HepG2 (cell line): ENCODE data around the gene NANOGP8. TPM values are rescaled to one million over a fixed set of nuclear protein-coding genes. Genes with fewer than 3 reads are reported as not detected.

Experiments used
- ATF6 ChIP-seq: sonication (generic); formaldehyde crosslinking; conservative IDR thresholded peaks from 2 replicates; pipeline ENCODE4 v1.4.0; 2020; ENCODE audit warnings: missing genetic modification reagents
- FOXA3 ChIP-seq: IDR thresholded peaks from 2 replicates; pipeline ENCODE4 v1.6.1; 2016; ENCODE audit warnings: missing genetic modification reagents, missing compliant biosample characterization
- FOXM1 ChIP-seq: sonication (generic); formaldehyde crosslinking; IDR thresholded peaks from 2 replicates; pipeline ENCODE4 v1.5.0; 2020; ENCODE audit warnings: missing genetic modification reagents
- FOXO1 ChIP-seq: sonication (generic); formaldehyde crosslinking; IDR thresholded peaks from 2 replicates; pipeline ENCODE4 v1.4.0; 2020; ENCODE audit warnings: missing genetic modification reagents
- FOXP1 ChIP-seq, 2 experiments: fragments of 450-650 bp in 1 of 2; IDR thresholded peaks; 2 replicates each; pipeline ENCODE4 v1.6.1; 2017 to 2018; ENCODE audit warnings: antibody characterized with exemption in 1 of 2
- HNF4A ChIP-seq: sonication (generic); formaldehyde crosslinking; IDR thresholded peaks from 2 replicates; pipeline ENCODE4 v1.4.0; 2020; ENCODE audit warnings: missing genetic modification reagents
- ISL2 ChIP-seq: sonication (generic); formaldehyde crosslinking; IDR thresholded peaks from 2 replicates; pipeline ENCODE4 v1.5.0; 2020; ENCODE audit warnings: missing genetic modification reagents
- MLX ChIP-seq: IDR thresholded peaks from 2 replicates; pipeline ENCODE4 v1.6.1; 2016
- NCOR1 ChIP-seq: fragments of 200-600 bp; sonication (generic); IDR thresholded peaks from 2 replicates; pipeline ENCODE4 v1.7.0; 2017; ENCODE audit warnings: antibody characterized with exemption, low read length, borderline replicate concordance
- NR2F6 ChIP-seq, 2 experiments: IDR thresholded peaks; 2 replicates each; pipeline ENCODE4 v1.6.1; 2016; ENCODE audit warnings: antibody characterized with exemption in 1 of 2, mild to moderate bottlenecking in 1 of 2
- POGZ ChIP-seq: sonication (generic); formaldehyde crosslinking; IDR thresholded peaks from 2 replicates; pipeline ENCODE4 v1.4.0; 2020; ENCODE audit warnings: mild to moderate bottlenecking, missing genetic modification reagents
- RNF2 ChIP-seq: fragments of 450-650 bp; conservative IDR thresholded peaks from 2 replicates; pipeline ENCODE4 v1.6.1; 2016; ENCODE audit warnings: low read depth
- RXRB ChIP-seq: IDR thresholded peaks from 2 replicates; pipeline ENCODE4 v1.6.1; 2016; ENCODE audit warnings: borderline replicate concordance, missing genetic modification reagents, missing compliant biosample characterization
- SKIL ChIP-seq: sonication (generic); formaldehyde crosslinking; IDR thresholded peaks from 2 replicates; pipeline ENCODE4 v1.8.0; 2022; ENCODE audit warnings: missing genetic modification reagents, mild to moderate bottlenecking, moderate library complexity, borderline replicate concordance
- TBX2 ChIP-seq: sonication (generic); formaldehyde crosslinking; IDR thresholded peaks from 2 replicates; pipeline ENCODE4 v1.5.0; 2020; ENCODE audit warnings: missing genetic modification reagents, mild to moderate bottlenecking, borderline replicate concordance
- U2AF1 ChIP-seq: fragments of 200-400 bp; formaldehyde crosslinking; optimal IDR thresholded peaks from 2 replicates; pipeline ENCODE3; 2017; ENCODE audit warnings: mild to moderate bottlenecking, low read depth, low read length
- ZMYM3 ChIP-seq: sonication (generic); formaldehyde crosslinking; IDR thresholded peaks from 2 replicates; pipeline ENCODE4 v1.5.1; 2020; ENCODE audit warnings: mild to moderate bottlenecking, missing genetic modification reagents
- ZMYM4 ChIP-seq: sonication (generic); formaldehyde crosslinking; IDR thresholded peaks from 2 replicates; pipeline ENCODE4 v1.8.1; 2023; ENCODE audit warnings: mild to moderate bottlenecking, missing genetic modification reagents
- ZNF121 ChIP-seq: sonication (generic); formaldehyde crosslinking; IDR thresholded peaks from 2 replicates; pipeline ENCODE4 v1.5.0; 2020; ENCODE audit warnings: mild to moderate bottlenecking, missing genetic modification reagents
- ZNF609 ChIP-seq: sonication (generic); formaldehyde crosslinking; IDR thresholded peaks from 2 replicates; pipeline ENCODE4 v1.4.0; 2020; ENCODE audit warnings: mild to moderate bottlenecking, missing genetic modification reagents, borderline replicate concordance
- ZNF614 ChIP-seq: IDR thresholded peaks from 2 replicates; pipeline ENCODE4 v1.6.1; 2018; ENCODE audit warnings: missing biosample characterization, missing genetic modification reagents, inconsistent platforms, borderline replicate concordance
- polyA plus RNA-seq, 8 experiments: library from polyadenylated mRNA; depleted of rRNA in 3 of 8; stranded (reverse) in 7 of 8; unstranded in 1 of 8; fragments of >200 nt; fragmentation: Illumina TruSeq in 4 of 8; extraction: Trizol in 4 of 8; gene quantifications; 2 replicates each; pipeline versions ENCODE4 v1.2.1 to v1.2.3, GENCODE V29; 2011 to 2016; ENCODE audit warnings: low read depth in 4 of 8, missing spikeins in 1 of 8, mixed read lengths in 1 of 8; ENCODE audit not compliant: insufficient read depth in 1 of 8
- total RNA-seq, 5 experiments: library from RNA; depleted of rRNA; stranded (reverse); fragments of >200 nt; fragmentation: Illumina TruSeq; extraction: Trizol; gene quantifications; 2 replicates each; pipeline ENCODE4 v1.2.3, GENCODE V29; 2016; ENCODE audit warnings: low read depth in 1 of 5

Gene NANOGP8
- total and polyA plus RNA-seq, 2 of the 13 experiments (the other 11 are each of a cell fraction or from before 2014, with no cell fraction given): 0.27 TPM; not detected in 1

GRCh38 chr15:35090104-35090807 lies 5.2 kb upstream of the NANOGP8 start (continued):
- peak; percentile 70; the same call in 1 of the 2 replicates for TF ChIP-seq NCOR1
- TF ChIP-seq POGZ: peak; percentile 81
- TF ChIP-seq ZMYM4 (CRISPR knock-in tag): peak; percentile 84
- peak; percentile 68 for TF ChIP-seq HNF4A (CRISPR knock-in tag)
- TF ChIP-seq FOXM1 (CRISPR knock-in tag): no peak
- peak; percentile 85 for TF ChIP-seq FOXA3 (CRISPR knock-in tag)
- peak; percentile 36; the same call in 1 of the 2 replicates for TF ChIP-seq TBX2 (CRISPR knock-in tag)
- peak; percentile 67 for TF ChIP-seq ZMYM3
- no peak for TF ChIP-seq U2AF1
- TF ChIP-seq FOXP1 (IDR thresholded peaks at IDR 0.05): no peak
- peak; percentile 83 for TF ChIP-seq FOXP1 (CRISPR knock-in tag; IDR thresholded peaks at IDR 0.05)
- peak; percentile 61; the same call in 1 of the 2 replicates for TF ChIP-seq FOXO1 (CRISPR knock-in tag)
- TF ChIP-seq MLX (CRISPR knock-in tag): peak; percentile 63; the same call in 1 of the 2 replicates
- no peak for TF ChIP-seq RNF2
- TF ChIP-seq ZNF121 (CRISPR knock-in tag): peak; percentile 84
- peak; percentile 86 for TF ChIP-seq ZNF609 (CRISPR knock-in tag)
- TF ChIP-seq NR2F6 (IDR thresholded peaks at IDR 0.05): peak; percentile 85
- TF ChIP-seq NR2F6 (CRISPR knock-in tag; IDR thresholded peaks at IDR 0.05): peak; percentile 75
- peak; percentile 85 for TF ChIP-seq ISL2 (CRISPR knock-in tag)
- peak; percentile 97 for TF ChIP-seq RXRB (CRISPR knock-in tag)
- no peak for TF ChIP-seq ATF6 (CRISPR knock-in tag)
- no peak for TF ChIP-seq ZNF614 (CRISPR knock-in tag)
- TF ChIP-seq SKIL: peak; percentile 87
